ENCODE data around the gene LPCAT4.

Gene LPCAT4

DNA sequence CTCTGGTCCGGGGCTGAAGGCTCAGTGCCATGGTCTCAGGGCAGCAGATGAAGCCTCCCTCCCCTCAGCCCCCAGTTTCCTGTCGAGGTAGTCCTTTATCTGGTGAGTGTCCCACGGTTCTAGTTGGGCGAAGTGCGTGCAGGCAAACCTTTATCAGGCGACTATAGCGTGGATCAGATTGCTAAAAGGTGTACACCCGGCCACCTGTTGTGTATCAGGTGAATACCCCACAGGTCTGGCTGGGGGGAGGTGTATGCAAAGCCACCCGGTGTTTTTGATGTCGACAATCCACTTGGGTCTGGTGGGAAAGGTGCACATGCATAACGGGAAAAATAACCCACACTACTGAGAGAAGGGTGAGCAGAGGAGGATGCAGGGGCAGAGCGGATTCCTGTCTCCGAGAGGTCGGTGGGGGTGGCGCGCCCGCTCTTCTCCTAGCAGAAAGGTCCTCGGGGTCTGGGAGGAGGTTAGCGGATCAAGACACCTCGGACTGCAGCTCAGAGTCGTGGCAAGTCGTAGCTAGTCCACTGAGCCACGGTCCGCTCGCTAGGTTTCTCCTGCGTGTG lies 29.9 kb downstream of the LPCAT4 start:
- no peak for DNase-seq (ENCODE audit: low read depth)

DNA sequence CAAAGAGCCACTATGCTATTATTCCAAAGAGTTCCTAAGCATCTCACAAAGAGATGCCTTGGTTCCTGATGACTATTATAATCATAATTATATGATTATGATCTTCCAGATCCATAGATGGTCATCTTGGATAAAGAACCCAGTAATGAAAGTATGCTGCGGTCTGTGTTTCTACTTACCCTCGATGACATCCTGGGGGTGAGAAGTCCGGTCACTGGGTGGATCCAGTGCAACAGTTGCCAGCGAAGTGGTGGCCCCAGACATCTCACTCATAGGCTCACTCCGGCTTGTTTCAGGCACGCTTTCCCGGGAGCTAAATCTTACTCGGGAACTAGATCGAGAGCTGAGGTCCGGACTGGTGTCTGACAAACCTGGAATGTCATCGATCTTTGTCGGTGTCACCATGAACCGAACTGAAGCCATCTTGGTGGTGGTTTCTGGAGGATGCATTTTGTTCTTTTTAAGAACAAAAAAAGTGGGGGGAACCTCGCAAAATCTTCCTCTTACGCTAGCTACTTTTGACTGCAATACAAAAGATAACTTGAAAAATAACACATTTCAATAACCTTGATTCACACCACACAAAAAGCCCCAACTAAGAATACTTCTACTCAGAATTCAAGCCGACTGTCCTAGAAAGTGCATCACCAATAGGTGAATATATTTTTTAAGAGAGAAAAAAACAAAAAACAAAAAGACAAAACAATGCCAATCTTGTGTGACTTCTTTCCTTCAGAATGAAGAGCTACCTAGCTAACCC lies 30.6 kb downstream of the LPCAT4 start:
- no peak for DNase-seq (ENCODE audit: low read depth)

DNA sequence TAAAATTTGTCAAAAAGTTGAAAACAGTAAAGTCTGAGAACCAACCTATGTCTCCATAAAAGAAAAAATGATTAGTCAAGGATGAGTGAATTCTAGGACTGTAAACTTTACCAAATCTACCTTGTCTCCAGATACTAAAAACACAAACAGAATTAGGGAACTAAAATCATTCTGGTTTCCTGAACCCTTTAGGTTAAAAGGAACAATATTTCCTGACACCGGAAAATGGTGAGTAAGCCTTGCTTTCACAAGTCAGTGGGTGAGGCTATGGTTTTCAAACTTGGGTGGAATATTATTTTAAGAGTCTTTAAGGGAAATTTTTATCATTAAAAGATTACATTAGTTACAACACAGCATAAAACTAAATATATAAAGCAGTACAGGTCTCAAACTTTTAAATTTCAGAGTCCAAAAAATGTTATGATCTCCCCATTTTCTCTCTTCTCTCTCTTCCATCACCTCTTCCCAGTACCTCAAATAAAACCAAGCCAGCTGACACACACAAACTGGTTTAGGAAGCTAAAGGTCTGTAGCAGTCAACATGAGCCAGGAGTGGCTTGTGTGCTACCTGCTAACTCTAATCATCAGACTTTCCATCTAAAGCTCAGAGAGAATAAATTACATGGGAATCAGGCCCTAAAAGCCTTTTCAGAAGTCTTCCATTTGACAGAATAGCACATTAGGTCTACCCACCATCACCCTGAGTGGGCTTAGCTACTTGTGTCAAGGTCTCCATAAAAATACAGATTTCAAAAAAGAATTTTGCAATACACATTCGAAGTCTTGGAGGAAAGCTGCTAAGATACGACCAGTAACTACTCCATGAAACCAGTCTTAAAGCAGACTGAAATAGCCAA lies 31.6 kb downstream of the LPCAT4 start:
- DNase-seq (ENCODE audit: low read depth), result no peak

DNA sequence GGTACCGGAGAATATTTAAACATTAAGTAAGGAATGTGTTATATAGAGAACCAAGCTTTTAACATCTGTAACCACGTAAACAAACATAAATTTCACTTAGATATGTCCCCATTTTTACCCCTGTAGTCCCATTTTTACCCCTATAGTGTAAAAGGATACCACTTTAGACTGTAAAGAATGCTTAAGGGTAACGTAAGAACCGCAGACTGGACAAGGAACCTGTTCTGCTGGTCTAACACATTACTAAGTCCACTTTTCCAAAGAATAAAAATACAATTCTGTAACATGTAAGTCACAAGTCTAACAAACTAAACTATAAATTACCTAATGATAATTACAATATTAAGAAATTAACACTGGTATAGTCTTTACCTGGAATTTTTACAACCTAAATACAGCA lies 32.3 kb downstream of the LPCAT4 start:
- DNase-seq (ENCODE audit: low read depth), result no peak

DNA sequence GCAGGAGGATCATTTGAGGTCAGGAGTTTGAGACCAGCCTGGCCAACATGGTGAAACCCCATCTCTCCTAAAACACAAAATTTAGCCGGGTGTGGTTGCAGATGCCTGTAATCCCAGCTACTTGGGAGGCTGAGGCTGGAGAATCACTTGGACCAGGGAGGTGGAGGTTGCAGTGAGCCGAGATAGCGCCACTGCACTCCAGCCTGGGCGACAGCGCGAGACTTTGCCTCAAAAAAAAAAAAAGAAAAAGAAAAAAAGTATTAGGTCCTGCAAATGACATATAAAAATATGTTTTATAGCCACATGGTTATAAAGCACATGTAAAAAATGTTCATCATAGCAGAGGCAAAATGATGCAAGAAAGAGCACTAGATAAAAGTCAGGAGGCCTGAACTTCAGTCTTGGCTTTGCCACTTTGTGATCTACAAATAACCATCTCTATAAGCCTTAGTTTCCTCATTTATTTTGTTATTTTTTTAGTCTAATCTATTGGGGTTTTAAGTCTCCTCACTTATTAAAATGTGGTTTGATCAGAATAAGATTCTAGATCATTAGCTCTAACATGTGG lies 34.4 kb downstream of the LPCAT4 start:
- no peak for DNase-seq (ENCODE audit: low read depth)

DNA sequence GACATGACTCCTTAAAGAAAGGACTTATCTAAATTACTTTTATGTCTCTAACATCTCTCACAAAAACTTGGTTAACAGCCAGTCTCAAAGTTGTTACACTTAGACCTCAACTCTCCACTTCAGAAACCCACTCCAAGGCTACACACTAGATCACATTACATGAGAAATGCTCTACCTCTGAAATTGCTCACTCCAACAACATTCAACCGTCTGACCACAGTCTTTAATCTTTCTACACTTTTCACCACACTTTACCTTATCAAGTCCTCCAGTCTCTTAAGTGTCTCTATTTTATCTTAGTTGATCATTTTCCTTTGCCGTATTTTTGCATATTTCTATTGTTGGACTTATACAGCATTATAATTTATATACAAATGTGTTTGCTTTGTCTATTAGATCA lies 35.2 kb downstream of the LPCAT4 start:
- DNase-seq (ENCODE audit: low read depth), result no peak

DNA sequence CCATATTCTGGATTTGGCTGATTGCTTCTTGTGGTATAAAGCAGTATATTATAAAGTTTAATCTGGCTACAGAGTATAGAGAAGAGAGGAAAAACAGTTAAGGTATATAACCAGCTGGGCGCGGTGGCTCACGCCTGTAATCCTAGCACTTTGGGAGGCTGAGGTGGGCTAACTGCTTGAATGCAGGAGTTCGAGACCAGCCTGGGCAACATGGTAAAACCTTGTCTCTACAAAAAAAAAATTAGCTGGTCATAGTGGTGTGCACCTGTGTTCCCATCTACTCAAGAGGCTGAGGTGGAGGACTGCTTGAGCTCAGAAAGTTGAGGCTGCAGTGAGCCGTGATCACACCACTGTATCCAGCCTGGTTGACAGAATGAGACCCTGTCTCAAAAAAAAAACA lies 36.7 kb downstream of the LPCAT4 start:
- DNase-seq (ENCODE audit: low read depth), result no peak

DNA sequence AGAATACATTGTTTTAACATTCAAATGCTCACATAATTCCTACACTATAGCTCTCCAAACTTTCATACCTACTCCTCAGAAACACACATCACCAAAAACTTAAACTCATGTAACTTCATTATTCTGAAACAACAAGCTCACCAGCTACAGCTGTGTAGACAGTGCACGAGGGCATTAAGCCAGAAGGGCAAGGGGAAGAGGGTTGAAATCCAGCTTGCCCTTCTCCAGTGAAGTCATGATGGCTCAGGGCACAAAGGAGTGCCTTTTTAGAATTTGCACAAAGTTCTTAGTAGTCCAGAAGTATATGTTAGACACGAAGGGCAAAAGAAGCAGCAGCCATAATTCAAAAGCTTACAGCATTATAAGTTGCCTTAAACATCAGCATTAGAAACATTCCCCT lies 38.0 kb downstream of the LPCAT4 start:
- no peak for DNase-seq (ENCODE audit: low read depth)

DNA sequence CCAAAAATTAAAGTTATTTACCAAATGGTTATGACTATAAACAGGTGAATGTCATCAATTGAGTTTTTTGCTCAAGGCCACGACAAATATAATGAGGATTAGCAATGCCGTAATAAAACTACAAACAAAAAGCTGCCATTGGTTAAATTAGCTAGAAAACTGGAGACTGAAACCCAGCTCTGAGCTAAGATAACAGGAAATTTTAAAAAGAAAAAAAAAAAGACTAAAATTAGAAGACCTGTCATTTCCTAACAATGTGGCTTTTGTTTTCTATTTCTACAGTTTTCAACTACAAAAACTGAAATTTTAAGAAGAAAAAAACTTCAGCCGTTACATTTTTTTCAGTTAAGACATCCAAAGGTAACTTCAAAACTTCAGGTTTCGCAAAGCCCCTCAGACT lies 39.1 kb downstream of the LPCAT4 start:
- DNase-seq (ENCODE audit: low read depth), result no peak

DNA sequence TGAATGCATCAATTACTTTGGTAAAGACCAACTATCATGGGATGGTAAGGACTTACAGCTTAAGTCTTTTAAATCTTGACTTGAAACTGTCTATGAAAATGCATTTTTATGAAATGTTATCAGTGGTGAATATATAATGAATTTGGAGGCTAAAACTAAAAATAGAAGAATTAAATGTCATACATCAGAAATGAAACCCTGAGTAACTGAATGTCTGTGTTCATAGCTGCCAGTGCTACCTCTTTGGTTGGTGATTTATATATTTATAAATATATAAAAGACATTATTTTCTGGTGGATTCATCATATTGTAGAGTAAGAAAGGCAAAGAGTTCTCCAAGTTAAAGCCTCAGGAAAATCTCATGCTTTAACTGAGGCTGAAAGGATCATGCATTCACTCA lies 41.6 kb downstream of the LPCAT4 start:
- no peak for DNase-seq (ENCODE audit: low read depth)

DNA sequence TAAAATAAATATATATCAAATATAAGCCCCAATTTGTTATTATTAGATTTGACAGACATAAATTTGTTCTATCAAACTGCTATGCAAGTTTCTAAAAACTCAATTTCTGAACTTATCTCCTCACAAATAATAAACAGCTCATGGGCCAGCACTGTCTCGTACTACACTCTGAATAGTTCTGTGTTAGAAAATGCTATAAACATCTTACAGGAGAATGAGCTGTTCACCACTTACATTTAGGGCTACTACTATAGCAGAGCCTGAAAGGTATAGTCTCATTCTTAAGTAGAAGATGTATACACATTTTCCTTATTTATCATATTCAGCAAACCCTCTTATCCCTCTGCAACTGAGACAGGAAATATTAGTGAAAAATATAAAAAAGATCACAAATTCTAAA lies 42.1 kb downstream of the LPCAT4 start:
- no peak for DNase-seq (ENCODE audit: low read depth)

DNA sequence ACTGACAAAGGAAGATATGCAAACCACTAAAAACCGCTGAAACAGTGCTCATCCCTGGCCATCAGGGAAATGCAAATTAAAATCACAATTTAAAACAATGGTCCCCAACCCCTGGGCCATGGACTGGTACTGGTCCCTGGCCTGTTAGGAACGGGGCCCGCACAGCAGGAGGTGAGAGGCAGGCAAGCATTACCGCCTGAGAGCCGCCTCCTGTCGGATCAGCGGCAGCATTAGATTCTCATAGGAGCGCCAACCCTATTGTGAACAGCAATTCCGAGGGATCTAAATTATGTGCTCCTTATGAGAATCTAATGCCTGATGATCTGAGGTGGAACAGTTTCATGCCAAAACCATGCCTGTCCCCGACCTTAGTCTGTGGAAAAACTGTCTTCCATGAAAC lies 43.8 kb downstream of the LPCAT4 start:
- no peak for DNase-seq (ENCODE audit: low read depth)

DNA sequence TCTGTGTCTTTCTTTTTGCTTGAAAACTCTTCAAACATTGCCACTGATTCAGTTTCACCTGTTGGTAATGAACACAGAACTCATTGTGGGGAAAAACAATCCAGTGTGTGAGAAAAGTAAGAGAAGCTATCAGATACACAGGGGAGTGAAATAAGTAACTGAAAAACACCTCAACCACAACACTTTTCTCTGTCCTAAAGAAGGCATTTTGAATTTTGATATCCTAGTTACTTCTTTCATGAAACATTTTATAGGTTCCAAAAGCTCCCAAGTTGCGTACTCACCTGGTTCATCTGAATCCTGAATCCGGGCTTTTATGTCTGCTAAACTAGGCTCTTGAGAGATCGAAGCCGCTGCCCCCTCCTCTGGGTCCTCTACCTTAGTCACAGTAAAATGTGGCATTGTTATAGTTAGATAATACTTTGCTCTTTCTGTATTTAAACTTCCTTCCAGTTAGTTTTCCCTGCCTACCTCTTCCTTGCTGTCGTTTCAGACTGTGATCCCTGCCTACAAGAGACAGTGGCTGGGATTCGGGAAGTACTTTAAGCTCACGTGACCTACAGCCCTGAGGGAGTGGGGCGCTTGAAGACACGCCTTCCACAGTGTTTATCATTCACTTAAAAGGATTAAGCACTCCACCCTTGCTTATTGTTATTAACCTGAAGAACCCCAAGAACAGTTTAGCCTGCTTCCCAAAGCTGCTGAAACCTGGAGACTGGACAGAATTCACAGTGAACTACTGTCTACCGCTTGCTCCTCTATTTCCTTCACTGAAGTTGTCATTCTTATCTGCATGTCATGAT lies 48.5 kb downstream of the LPCAT4 start:
- DNase-seq (ENCODE audit: low read depth), result no peak

DNA sequence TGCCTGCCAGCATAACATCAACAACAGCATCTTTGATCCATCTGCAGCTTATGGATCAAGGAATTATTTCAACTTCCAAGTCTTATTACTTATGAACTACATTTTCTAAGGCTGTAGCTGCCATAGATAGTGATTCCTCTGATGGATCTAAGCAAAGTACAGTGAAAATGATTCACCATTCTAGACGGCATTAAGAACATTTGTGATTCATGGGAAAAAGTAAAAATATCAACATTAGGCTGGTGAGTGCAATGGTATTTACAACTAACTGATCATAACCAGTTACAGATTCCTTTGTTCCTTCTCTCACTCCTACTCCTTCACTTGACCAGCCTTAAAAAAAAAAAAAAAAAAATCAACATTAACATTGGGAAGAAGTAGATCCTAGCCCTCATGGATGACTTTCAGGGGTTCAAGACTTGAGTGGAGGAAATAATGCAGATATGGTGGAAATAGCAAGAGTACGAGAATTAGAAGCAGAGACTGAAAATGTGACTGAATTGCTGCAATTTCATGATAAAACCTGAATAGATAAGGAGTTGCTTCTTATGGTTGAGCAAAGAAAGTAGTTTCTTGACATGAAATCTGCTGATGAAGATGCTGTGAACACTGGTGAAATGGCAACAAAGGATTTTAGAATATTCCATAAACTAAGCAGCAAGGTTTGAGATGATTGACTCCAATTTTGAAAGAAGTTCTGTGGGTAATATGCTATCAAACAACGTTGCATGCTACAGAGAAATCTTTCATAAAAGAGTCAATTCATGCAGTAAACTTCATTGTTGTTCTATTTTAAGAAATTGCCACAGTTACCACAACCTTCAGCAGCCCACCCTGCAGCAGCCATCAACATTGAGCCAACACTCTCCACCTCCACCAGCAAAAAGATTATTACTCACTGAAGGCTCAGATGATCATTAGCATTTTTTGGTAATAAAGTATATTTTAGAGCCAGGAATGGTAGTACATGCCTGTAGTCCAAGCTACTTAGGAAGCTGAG lies 52.2 kb downstream of the LPCAT4 start:
- DNase-seq (ENCODE audit: low read depth), result no peak

DNA sequence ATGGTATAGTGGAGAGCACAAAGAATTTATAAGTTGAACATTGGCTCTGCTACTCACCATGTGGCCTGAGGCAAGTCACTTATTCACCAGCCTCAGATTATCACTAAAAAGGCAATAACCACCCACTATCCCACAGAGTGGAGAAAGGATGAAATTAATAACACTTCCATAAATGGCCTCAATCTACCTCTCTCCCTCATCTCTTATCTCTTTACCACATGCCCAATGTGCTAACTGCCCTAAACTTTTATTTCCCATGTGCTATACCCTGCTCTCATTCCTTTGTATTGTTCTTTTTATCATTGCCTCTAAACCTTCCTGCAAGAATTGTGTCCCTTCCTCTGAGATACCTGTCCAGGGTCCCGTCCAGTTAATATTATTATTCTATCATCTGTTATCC lies 55.4 kb downstream of the LPCAT4 start:
- no peak for DNase-seq (ENCODE audit: low read depth)
